Smooth muscle cell (in vitro differentiated cells): ENCODE results near the gene NID1. TPM values are rescaled to one million over a fixed set of nuclear protein-coding genes. Genes with fewer than 3 reads are reported as not detected.

Experiments
- DNase-seq: peaks from one replicate; lab custom pipeline; 2025; ENCODE audit not compliant: unreplicated experiment; lab: John Stamatoyannopoulos, UW
- H2AFZ ChIP-seq: fragments of 200-600 bp; sonication (generic); 2 replicates; pipeline ENCODE4 v1.6.0; 2016; ENCODE audit warnings: antibody characterized with exemption, low read depth, mild to moderate bottlenecking
- H3F3A ChIP-seq: fragments of 200-600 bp; sonication (generic); 2 replicates; pipeline ENCODE4 v1.6.0; 2017; ENCODE audit warnings: antibody characterized with exemption, low read depth
- H3K27ac ChIP-seq: fragments of 200-600 bp; sonication (generic); 2 replicates; pipeline ENCODE4 v1.5.1; 2016; ENCODE audit warnings: low read depth, mild to moderate bottlenecking
- H3K27me3 ChIP-seq: fragments of 200-600 bp; sonication (generic); 2 replicates; pipeline ENCODE4 v1.6.1; 2016; ENCODE audit warnings: low read depth, mild to moderate bottlenecking
- H3K36me3 ChIP-seq: fragments of 200-600 bp; sonication (generic); 2 replicates; pipeline ENCODE4 v1.5.1; 2016; ENCODE audit warnings: low read depth
- H3K4me1 ChIP-seq: fragments of 200-600 bp; sonication (generic); 2 replicates; pipeline ENCODE4 v1.5.1; 2016; ENCODE audit warnings: low read depth
- H3K4me2 ChIP-seq: fragments of 200-600 bp; sonication (generic); 2 replicates; pipeline ENCODE4 v1.6.0; 2016; ENCODE audit warnings: mild to moderate bottlenecking
- H3K4me3 ChIP-seq: fragments of 200-600 bp; sonication (generic); 2 replicates; pipeline ENCODE4 v1.5.1; 2016; ENCODE audit warnings: mild to moderate bottlenecking
- H3K79me2 ChIP-seq: fragments of 200-600 bp; sonication (generic); 2 replicates; pipeline ENCODE4 v1.6.0; 2016; ENCODE audit warnings: low read depth, mild to moderate bottlenecking
- H3K9ac ChIP-seq: fragments of 200-600 bp; sonication (generic); 2 replicates; pipeline ENCODE4 v1.6.0; 2016; ENCODE audit warnings: low read depth
- H3K9me3 ChIP-seq: fragments of 200-600 bp; sonication (generic); replicated peaks from 2 replicates; pipeline ENCODE4 v1.5.1; 2016; ENCODE audit warnings: low read depth
- H4K20me1 ChIP-seq: fragments of 200-600 bp; sonication (generic); 2 replicates; pipeline ENCODE4 v1.6.0; 2016; ENCODE audit warnings: low read depth
- CTCF ChIP-seq: fragments of 200-600 bp; sonication (generic); IDR thresholded peaks from 2 replicates; pipeline ENCODE4 v1.5.1; 2017; ENCODE audit warnings: borderline replicate concordance, mild to moderate bottlenecking, antibody characterized with exemption; ENCODE audit not compliant: insufficient read depth, poor library complexity, severe bottlenecking
- WGBS: methylation state at CpG from one replicate; pipeline ENCODE4 v1.1.7; 2016; ENCODE audit warnings: low lambda C conversion rate; 5-methylcytosine and 5-hydroxymethylcytosine counted together
- polyA plus RNA-seq: library from polyadenylated mRNA; unstranded; fragments of >200 nt; fragmentation: Nextera tagmentation; extraction: Ambion mirVana; gene quantifications from 2 replicates; pipeline ENCODE4 v1.2.1, GENCODE V29; 2016
- total RNA-seq: library from RNA; depleted of rRNA; stranded (reverse); fragments of >200 nt; gene quantifications from 2 replicates; pipeline ENCODE4 v1.2.3, GENCODE V29; 2014

NID1 gene
- total and polyA plus RNA-seq, 2 experiments from 2014 or later: 52.9 to 74.1 TPM

- Histone ChIP-seq H3K9ac (no peak overlapping the region), H3K9me3 (no peaks in the 10 kb centered on the region), H3F3A (no peaks in the 10 kb centered on the region), H3K79me2 (no peaks in the 10 kb centered on the region), H2AFZ (no peak overlapping the region), H4K20me1 (no peaks in the 10 kb centered on the region), H3K4me3 (no peak overlapping the region), H3K36me3 (no peaks in the 10 kb centered on the region), H3K27me3 (no peaks in the 10 kb centered on the region), H3K27ac (no peak overlapping the region), H3K4me2 (no peak overlapping the region), H3K4me1 (no peaks in the 10 kb centered on the region)
- DNase-seq: no peak
- TF ChIP-seq CTCF: no peak
- WGBS: 83% methylated on average over 8 of the region's 8 CpGs
Observed at GRCh38 chr1:235932090-235932510, 132.8 kb downstream of the NID1 start.

GRCh38 chr1:235931171-235931738 is 133.6 kb downstream of the NID1 start:
- no peaks in the 10 kb centered on the region for H3K36me3 ChIP-seq
- H3K27me3 ChIP-seq: no peaks in the 10 kb centered on the region
- H3K27ac ChIP-seq: no peak overlapping the region
- H3K79me2 ChIP-seq: no peaks in the 10 kb centered on the region
- WGBS: 85% methylated on average over 8 of the region's 8 CpGs
- H3K9ac ChIP-seq: no peak overlapping the region
- no peaks in the 10 kb centered on the region for H3K4me1 ChIP-seq
- TF ChIP-seq CTCF: no peak
- H3K4me3 ChIP-seq: no peak overlapping the region
- H3K4me2 ChIP-seq: no peak overlapping the region
- H4K20me1 ChIP-seq: no peaks in the 10 kb centered on the region
- H3F3A ChIP-seq: no peaks in the 10 kb centered on the region
- H3K9me3 ChIP-seq: no peaks in the 10 kb centered on the region
- no peak for DNase-seq
- no peak overlapping the region for H2AFZ ChIP-seq

GRCh38 chr1:235930543-235930942 is 134.3 kb downstream of the NID1 start:
- Histone ChIP-seq H3K36me3 (no peaks in the 10 kb centered on the region), H3K4me2 (no peak overlapping the region), H3K9me3 (no peaks in the 10 kb centered on the region), H3K27me3 (no peaks in the 10 kb centered on the region), H2AFZ (no peak overlapping the region), H3K27ac (no peak overlapping the region), H3F3A (no peaks in the 10 kb centered on the region), H3K9ac (no peak overlapping the region), H3K4me1 (no peaks in the 10 kb centered on the region), H3K79me2 (no peaks in the 10 kb centered on the region), H4K20me1 (no peaks in the 10 kb centered on the region), H3K4me3 (no peak overlapping the region)
- WGBS: 55% methylated on average over 8 of the region's 8 CpGs
- TF ChIP-seq CTCF: no peak
- DNase-seq: no peak

- no peak overlapping the region for H3K4me2 ChIP-seq
- no peak overlapping the region for H2AFZ ChIP-seq
- no peaks in the 10 kb centered on the region for H3K79me2 ChIP-seq
- H3K9ac ChIP-seq: no peak overlapping the region
- H3K36me3 ChIP-seq: no peaks in the 10 kb centered on the region
- no peak for TF ChIP-seq CTCF
- no peak overlapping the region for H3K4me3 ChIP-seq
- H3K27me3 ChIP-seq: no peaks in the 10 kb centered on the region
- no peaks in the 10 kb centered on the region for H3F3A ChIP-seq
- no peaks in the 10 kb centered on the region for H3K4me1 ChIP-seq
- WGBS: 71% methylated on average over 4 of the region's 4 CpGs
- no peaks in the 10 kb centered on the region for H3K9me3 ChIP-seq
- DNase-seq: no peak
- H4K20me1 ChIP-seq: no peaks in the 10 kb centered on the region
- H3K27ac ChIP-seq: no peak overlapping the region
Observed at GRCh38 chr1:235929216-235929615, 135.7 kb downstream of the NID1 start.
